Transverse colon (tissue), 3 donors: ENCODE results near the gene MTF2.

Experiments used
- CTCF ChIP-seq, 5 experiments: fragments of 200-600 bp in 3 of 5; fragments of 450-650 bp in 2 of 5; sonication (generic) in 3 of 5; IDR thresholded peaks; 1 replicate in 2 of 5; 2 replicates in 3 of 5; pipeline ENCODE4 v1.5.1; 2016 to 2017; ENCODE audit warnings: antibody characterized with exemption in 5 of 5, inconsistent platforms in 3 of 5, mild to moderate bottlenecking in 2 of 5, moderate library complexity in 1 of 5
- EP300 ChIP-seq: sonication (generic); formaldehyde crosslinking; IDR thresholded peaks from one replicate; pipeline ENCODE4 v1.6.1; 2017; ENCODE audit warnings: antibody characterized with exemption, low read depth

- no peak for TF ChIP-seq CTCF (IDR thresholded peaks at IDR 0.05)
- no peak for TF ChIP-seq EP300
These were observed 27.1 kb downstream of the MTF2 start for GRCh38 chr1:93106226-93106625.
